SK-N-DZ (cell line): ENCODE data around the gene ELN.
"Not testable (repeated sequence)": the region's sequence is repeated elsewhere in the genome, so short reads cannot be mapped to it uniquely, and the experiment has no call there.

Experiments
- DNase-seq: peaks from one replicate; pipeline ENCODE4 v3.0.0-alpha.2; 2015; ENCODE audit warnings: low spot score

Gene ELN

DNA sequence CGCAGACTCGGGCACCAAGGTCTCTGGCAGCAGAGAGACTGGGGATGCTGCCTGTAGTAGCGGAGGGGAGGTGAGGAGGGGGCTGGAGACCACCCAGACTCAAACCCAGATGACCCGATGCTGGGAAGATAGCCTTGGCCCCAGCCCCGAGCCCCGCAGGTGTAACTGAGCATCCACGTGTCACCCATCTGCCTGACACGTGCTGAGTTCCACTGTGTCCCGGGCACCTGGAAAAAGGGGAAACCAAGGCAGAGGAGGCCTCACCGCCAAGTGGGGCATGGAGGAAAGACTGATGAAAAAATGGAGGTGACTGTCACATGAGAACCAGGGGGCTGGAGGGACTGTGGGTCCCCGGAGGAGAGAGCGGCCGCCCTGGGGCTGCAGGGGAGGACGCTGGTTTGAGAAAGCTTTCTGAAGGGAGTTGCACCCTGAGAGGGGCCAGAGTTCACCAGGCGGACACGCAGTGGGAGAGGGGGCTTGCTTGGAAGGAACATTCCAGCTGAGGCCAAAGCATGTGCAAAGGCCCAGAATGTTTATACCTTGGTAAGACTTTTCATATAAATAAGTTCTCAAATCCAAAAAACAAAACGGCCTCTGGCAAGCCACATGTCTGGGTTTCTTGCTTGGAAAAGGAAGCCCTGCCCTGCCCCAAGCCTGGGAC is 27.4 kb upstream of the ELN start:
- DNase-seq, result no peak

DNA sequence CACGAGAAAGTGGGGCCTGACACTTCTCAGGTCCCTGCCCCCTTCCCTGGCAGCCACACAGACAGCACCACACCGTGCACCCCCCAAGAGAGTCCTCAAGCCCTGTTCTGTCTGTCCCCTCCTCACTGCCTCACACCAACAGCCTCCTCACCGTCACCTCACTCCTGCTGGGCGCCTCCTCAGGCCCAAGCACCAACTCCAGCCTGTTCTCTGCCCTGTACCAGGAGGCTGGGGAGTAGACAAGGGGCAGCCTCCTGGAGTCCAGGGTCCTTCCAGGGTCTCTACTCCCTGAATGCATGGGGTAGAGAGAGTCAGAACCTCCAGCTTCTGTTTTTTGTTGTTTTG is 26.9 kb upstream of the ELN start:
- no peak for DNase-seq

DNA sequence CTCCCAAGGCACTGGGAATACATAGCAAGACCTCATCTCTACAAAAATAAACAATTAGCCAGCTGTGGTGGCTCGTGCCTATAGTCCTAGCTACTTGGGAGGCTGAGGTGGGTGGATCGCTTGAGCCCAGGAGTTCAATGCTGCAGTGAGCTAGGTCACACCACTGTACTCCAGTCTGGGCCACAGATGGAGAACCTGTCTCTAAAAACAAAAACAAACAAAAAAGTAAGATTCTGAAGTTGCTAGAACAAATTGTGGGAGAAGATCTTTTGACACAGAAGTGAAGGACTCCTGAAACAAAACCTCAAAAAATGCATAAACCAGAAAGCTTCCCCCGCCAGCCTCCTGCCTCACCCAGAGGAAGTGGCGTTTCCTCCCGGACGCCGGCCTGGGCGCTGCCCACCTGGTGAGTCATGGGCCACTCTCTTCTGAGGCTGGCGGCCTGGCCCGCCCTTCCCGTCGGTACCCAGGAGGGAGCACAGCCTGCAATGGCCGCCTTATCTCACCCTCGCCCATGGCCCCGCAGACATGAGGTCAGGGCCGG is 25.4 kb upstream of the ELN start:
- no peak for DNase-seq

DNA sequence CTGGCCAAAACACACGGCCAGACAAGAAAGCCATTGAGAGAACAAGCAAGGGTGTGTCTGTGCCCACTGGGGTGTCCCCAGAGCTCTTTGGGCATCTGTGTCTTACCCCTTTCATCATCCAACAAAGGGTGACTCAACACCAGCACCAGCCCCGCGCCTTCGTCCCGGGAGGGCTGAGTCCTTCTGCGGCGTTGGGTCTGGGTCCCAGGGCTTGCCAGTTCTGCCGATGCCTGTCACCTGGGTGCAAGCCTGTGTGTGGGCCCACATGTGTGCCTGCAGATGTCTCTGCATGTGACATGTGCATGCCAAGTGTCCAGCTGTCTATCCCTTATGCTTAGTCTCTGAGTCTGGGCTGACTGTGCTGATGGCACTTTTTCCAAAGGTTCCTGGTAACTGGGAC is 24.4 kb upstream of the ELN start:
- DNase-seq, result no peak

DNA sequence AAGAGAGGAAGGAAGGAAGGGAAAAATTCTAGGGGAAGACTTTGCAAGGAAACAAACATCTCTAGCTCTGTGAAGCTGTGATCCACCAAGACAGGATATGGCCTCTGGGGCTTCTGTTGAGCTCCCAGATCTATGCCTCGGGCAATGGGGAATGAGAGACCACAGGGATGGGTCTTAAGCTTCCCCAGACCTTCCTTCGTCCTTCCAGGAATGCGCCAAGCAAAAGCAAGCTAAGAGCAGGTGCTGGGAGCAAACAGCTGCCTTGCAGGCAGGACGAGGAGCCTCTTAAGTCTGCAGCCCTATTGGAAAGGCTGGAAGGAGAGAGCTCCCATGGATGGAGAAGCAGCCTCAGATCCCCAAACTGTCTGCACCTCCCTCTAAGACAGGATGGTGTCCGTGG is 21.9 kb upstream of the ELN start:
- DNase-seq, result no peak

DNA sequence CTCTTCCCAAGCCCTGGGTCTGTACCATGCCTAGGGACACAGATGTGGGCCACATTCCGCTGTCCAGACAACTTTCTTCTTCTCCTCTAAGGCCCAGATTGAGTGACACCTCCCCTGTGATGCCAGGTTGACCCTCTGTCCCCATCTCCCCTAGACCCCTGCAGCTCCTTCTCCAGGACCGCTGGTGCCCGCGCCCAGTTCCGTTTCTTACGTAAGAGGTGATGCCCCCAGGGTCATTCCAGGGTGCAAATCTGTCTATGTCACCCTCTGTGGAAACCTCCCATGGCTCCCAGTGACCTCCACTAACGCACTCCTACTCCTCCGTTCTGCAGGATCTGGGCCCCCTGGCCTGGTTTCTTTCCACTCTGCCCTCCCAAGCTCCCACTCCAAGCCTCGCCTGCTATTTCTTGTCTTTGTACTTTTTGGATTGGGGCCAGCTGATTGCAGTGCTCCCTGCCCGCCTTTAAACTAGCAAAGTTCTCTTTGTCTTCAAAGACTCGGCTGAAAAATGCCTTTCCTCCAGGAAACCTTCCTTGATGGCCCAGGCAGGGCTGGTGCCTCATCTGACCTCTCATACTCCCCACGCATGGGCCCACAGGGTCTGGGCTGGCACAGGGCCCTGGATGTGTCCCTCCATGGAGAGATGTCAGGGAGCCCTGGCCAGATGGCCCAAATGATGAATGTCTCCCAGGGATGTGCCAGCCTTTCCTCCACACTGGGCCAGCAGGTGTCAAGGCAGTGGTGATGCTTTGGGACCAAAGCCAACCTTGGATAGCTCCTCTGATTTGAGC is 21.3 kb upstream of the ELN start:
- DNase-seq, result no peak

DNA sequence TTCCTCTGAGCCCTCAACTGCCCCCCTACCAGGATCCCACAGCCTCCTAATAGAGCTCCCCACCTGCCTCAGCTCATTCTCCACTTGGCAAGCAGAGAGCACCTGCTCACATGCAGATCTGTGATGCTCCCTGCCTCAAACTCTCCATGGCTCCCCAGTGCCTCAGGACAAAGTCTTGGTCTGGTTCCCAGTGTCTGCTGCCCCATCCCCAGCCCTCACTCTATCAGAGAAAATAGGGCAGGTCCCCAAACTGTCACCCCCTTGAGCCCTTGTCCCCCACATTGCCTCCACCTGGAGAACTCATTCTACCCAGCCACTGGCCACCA is 20.8 kb upstream of the ELN start:
- DNase-seq, result no peak

DNA sequence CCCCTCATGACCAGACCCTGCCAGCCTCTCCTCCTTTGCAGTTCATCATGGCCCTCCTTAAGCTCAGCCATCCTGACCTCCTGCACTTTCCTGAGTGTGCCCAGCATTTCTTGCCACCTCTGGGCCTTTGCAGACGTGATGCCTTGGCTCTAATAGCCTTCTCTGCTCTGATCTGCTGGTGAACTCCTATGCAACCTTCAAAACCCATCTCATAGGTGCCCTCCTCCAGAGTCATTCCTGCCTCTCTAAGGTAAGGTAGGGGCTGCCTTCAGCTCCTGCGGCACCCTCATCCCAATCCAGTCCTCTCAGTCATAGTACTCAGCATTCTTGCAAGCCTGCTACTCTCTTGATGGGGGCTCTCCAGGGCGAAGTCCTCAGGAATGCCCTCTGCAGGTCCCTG is 19.3 kb upstream of the ELN start:
- no peak for DNase-seq

DNA sequence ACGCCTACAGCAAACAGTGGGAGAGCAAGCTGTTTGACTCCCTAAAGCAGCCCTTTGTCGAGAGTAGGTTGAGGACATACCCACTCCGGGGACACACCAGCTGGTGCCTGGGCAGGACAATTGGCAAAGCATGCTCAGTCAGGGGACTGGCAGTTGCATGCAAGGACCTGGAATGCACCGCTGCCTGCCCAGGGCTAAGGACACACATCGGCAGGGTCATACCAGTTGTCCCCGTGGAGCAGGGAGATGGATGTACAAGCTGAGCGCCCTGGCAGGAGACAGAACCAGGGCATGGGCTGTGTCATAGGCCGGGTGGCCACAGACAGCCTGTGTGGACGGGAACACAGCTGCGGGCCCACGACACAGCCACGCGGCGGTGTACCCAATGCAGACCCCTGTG is 18.3 kb upstream of the ELN start:
- DNase-seq, result no peak

DNA sequence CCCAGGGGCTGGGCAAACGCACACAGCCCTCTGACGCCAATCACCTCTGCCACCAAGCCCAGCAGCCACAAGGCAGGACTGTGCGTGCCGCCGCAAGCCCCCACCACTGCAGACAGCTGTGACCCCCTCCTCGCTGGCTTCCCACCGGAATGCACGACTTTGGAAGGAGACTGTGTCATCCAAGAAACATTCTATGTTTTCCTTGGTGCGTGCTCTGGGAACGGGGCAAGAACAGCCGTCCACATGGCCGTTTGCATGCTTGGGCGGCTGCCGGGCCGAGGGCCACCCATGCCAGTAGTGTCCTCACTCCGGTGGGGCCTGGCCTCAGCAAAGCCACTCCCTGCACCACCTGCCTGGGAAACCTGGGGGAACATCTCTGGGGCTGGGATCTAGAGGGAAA is 17.6 kb upstream of the ELN start:
- no peak for DNase-seq

DNA sequence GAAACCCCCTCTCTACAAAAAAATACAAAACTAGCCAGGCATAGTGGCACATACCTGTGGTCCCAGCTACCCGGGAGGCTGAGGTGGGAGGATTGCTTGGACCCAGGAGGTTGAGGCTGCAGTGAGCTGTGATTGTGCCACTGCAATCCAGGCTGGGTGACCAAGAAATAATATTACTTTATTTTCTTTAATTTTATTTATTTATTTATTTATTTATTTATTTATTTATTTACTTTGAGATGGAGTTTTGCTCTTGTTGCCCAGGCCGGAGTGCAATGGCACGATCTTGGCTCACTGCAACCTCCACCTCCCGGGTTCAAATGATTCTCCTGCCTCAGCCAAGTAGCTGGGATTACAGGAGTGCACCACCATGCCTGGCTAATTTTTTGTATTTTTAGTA is 16.6 kb upstream of the ELN start:
- not testable (repeated sequence) for DNase-seq

DNA sequence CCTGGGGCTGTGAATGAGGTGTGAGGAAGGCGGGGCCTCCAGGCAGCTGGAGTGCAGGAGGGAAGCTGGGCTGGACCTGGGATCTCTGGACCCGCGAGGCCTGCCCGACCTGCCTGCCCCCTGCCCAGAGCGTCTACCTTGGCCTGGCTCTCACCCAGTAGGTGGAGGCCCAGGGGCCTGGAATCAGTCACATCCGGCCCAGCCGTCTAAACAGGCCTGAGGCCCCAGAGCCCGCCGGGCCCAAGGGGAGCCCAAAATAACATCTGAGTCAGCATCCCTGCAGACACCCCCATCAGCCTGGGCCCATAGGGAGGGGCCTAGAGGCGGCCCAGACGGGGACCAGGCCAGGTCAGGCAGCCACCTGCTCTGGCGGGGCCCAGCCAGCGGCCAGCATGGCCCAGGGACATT is 15.1 kb upstream of the ELN start:
- DNase-seq, result no peak

DNA sequence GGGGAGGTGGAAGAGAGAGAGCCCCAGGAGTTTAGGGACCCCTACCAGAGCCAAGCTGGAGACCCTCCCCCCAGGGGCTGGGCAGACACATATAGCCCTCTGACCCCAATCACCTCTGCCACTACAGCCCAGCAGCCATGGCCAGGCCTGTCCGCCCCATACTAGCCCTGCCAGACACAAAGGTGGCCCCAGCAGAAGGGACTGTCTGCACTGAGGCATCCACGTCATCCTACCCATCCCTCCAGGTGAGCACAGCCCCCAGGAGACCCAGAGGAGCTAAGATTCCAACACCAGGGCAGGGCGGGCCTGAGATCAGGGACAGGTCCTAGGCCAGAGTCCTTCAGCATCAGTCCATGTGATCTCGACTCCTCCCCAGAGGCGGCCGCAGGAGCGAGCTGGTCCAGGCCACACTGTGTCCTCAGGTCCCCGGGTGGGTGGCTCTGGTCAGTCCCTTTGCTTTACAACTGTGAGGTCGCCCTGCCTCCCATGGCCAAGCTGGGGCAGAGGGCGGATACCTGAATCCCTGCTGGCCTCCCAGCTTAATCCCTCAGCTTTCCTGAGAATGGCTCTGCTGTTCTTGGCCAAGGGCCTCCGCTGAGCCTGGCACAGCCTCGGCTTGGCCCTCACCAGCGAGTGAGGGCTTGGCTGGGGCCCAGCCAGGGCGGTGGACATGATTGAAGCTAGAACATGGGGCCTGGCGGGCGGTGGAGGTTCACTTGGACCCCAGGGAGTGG is 14.3 kb upstream of the ELN start:
- no peak for DNase-seq

DNA sequence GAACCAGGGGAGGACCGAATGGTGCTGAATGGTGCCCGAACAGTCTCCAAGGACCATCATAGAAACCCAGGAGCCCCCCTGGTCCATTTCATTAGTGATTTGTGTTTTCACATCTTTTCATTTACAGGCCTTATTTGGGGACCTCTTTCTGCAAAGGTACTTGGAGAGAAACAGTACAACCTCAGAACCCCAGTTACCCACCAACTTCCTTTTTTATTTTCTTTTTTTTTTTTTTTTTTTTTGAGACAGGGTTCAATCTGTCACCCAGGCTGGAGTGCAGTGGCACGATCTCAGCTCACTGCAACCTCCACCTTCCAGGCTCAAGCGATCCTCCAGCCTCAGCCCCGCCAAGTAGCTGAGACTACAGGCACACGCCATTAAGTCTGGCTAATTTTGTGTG is 13.0 kb upstream of the ELN start:
- DNase-seq, result no peak

DNA sequence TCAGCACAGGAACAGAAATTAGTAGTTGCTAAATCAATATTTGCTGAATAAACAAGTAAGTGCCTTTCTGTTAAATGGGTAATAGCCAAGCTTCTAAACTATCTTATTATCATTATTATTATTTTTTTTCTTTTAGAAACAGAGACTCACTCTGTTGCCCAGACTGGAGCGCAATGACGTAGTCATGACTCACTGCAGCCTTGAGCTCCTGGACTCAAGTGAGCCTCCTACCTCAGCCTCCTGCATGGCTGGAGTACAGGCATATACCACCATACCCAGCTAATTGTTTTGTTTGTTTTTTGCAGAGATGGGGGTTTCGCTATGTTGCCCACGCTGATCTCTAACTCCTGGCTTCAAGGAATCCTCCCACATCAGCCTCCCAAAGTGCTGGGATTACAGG is 12.3 kb upstream of the ELN start:
- DNase-seq, result no peak

DNA sequence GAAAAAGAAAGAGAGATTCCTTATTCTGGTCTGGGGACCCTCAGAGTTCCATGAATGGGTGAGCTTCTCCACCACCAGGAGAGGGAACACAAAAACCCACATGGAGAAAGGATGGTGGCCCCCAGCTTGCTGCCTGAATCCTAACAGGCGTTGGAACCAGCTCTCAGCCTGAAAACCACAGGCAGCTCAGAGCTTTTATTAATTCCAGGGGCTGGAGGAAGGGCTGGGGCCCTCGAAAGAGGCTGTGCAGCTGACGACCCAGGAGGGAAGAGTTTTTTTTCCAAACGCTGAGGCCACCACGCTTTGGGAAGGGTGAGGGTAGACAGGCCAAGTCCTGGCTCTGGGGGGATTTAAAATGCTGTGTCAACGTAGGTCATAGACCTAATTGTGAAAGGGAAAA is 10.8 kb upstream of the ELN start:
- DNase-seq, result no peak

DNA sequence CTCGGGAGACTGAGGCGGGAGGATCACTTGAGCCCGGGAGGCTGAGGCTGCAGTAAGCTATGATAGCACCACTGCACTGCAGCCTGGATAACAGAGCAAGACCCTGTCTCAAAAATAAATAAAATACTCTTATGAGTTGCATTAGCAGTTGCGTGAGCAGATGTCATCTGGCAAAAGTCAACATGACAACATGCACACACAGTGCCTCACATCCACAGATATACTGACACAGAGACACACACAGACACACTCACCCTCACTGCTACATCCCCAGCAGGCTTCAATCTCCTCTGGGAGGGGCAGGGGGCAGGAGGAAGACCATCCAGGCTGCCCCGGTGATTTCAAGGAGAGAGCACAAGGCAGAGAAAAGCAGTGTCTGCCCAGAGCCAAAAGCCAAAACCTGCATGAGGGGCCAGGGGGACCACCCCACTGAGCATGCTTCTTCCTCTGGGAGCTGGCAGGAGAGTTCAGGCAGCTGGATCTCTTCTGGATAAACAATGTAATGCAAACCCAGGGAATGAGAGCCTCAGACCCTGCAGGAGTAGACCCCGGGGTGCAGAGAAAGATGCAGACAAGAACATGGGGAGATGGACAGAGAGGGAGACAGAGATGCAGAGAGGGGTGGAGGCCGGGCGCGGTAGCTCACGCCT is 9.6 kb upstream of the ELN start:
- no peak for DNase-seq

DNA sequence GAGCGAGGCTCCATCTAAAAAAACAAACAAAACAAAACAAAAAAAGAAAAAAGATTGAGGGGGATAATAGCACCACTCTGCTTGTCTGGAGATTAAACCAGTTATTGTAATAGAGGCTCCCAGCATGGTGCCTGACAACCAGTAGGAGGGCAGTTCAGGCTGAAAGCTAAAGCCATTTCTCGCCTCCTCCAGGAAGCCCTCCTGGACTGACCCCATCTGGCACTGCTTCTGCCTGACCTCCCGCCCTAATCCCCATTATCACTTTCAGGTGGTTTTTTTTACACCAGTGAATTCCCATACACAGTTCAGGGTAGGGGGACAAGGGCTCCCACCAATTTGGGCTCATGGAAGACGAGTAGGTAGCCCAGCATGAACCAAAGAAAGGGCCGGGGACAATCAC is 8.8 kb upstream of the ELN start:
- no peak for DNase-seq

DNA sequence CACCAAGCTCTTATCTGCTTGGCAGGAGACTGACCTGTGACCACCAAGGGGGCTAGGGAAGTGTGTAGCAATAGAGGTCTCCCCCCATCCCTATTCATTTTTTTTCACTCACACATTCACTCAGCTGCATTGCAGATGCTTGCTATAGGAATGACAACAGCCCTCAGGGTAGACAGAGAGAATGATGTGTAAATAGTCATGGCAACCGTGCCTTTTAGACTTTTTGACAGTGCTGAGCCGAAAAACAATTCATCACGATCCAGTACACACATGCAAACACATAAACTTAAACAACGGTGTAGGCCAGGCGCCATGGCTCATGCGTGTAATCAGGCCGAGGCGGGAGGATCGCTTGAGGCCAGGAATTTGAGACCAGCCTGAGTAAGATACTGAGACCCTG is 7.6 kb upstream of the ELN start:
- DNase-seq, result no peak

DNA sequence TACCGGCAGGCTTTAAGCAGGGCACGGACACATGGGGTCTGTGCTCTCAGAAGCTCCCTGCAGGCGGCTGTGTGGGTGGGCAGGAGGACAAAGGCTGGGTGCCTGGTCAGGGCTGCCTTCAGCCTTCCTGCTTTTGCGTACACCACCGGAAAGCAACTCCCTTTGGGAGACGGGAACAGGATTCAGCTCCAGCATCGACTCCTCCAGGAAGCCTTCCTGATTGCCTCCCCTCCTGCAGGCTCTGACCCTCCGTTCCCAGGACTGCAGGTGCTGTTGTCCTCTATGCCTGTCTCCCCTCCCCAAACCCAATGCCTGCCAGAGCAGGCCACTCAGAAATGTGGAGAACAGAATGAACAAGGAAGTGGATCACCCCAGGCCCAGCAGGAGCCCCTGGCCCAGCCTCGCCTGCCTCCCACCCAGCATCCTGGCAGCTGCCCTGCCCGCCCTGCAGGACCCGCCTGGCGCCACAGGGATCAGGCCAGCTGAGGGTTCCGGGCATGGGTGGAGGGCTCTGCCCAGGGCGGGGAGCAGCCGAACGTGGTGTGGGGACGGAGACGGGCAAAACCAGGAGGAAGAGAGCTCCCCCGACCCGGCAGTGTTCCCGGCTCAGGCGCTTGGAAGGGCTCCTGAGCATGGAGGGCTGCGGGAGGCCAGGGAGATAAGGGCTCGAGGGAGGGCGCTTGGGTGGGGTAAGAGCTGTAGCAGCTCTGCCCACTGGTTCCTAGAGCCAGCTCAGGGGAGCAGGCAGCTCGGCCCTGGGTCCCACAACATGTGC is 6.2 kb upstream of the ELN start:
- no peak for DNase-seq

DNA sequence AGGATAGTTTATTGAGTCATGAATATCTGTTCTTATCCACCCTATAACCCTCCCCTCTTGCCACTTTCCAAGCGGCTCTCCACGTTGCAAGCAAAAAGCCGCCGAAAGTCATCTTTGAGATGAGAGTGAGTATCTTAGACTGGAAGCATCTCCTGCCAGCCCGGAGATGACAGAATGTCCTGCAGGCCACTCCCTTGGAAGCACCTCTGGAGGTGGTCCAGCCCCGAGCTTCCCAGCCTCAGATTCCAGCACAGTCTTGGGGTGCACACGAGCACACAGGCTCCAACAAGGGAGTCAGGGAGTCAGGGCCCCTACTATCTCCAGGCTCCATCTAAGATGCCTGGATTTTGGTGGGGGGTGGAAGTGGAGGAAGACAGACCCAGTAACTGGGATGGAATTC is 5.5 kb upstream of the ELN start:
- DNase-seq, result no peak

DNA sequence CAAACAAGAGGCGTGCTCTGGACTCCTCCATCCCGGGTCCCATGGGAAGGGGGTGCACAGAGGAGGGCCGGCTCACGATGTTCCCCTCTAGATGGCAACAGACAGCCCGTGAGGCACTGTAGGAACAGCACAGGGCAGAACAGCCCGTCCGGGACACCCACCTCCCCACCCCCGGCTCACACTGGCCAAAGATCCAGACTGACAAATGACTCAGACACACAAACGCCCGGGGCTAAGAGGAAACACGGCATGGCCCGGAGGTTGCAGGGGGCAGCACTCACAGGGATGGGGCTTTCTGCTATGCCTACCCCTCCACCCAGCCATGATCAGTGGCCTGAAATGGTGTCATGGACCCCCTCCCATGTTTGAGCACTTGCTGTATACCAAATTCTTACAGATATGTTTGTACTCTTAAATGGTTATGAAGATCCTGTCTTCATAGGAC is 4.9 kb upstream of the ELN start:
- DNase-seq, result no peak
